ENCODE results near the gene ARFRP1.
A peak's percentile ranks its signal among the peaks of the same experiment; 100 is the strongest.

Gene ARFRP1

DNA sequence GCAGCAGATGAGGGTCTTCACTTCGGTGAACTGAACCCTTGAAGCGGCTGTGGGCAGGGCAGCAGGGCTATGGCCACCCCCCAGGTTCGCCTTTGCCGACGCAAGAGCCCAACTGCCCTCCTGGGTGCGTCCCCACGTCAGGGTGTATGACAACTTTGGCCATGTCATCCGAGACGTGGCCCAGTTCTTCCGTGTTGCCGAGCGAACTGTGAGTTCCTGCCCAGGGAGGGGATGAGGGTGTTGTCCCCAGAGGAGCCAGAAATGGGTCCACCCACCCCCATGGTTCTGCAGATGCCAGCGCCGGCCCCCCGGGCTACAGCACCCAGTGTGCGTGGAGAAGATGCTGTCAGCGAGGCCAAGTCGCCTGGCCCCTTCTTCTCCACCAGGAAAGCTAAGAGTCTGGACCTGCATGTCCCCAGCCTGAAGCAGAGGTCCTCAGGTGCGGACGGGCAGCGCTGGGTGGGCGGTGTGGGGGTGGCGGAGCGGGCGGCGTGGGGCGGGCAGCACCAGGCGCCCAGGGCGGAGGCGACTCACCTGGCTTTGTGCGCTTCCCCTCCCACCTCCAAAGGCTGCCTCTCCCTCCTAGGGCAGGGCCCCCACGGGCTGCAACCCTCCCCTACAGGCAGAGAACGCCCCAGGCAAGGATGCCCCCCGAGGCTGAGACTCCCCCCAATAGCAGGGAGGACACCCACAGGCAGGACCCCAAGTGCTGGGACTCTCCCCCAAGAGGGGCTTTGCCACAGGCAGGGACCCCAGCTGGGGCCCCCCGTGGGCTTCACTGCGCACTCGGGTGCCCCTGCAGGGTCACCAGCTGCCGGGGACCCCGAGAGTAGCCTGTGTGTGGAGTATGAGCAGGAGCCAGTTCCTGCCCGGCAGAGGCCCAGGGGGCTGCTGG, 17.5 kb downstream of the ARFRP1 start:
- no peak overlapping the region for H3K27ac Mint-ChIP-seq
- H3K36me3 Mint-ChIP-seq (ENCODE audit: low read depth), result peaks cover 13% of the 10 kb centered on the region
- no peak for DNase-seq (ENCODE audit: low spot score)
- H3K27me3 Mint-ChIP-seq (ENCODE audit: low read depth), result peaks cover 2% of the 10 kb centered on the region
- H3K9me3 Mint-ChIP-seq, result no peaks in the 10 kb centered on the region
- no peak overlapping the region for H3K4me3 Mint-ChIP-seq
- H3K4me1 Mint-ChIP-seq (ENCODE audit: low read depth), result no peaks in the 10 kb centered on the region

- Mint-ChIP-seq H3K27me3 (ENCODE audit: low read depth) (peaks cover 2% of the 10 kb centered on the region), H3K36me3 (ENCODE audit: low read depth) (peaks cover 13% of the 10 kb centered on the region), H3K4me1 (ENCODE audit: low read depth) (no peaks in the 10 kb centered on the region), H3K9me3 (no peaks in the 10 kb centered on the region), H3K4me3 (no peak overlapping the region), H3K27ac (no peak overlapping the region)
- DNase-seq (ENCODE audit: low spot score), result no peak
These were observed 18.5 kb downstream of the ARFRP1 start for GRCh38 chr20:63689046-63690002.

GRCh38 chr20:63688228-63689045, 19.3 kb downstream of the ARFRP1 start:
- DNase-seq (ENCODE audit: low spot score), result no peak
- H3K36me3 Mint-ChIP-seq (ENCODE audit: low read depth), result peaks cover 11% of the 10 kb centered on the region
- H3K27me3 Mint-ChIP-seq (ENCODE audit: low read depth), result no peaks in the 10 kb centered on the region
- H3K4me3 Mint-ChIP-seq, result no peak overlapping the region
- H3K9me3 Mint-ChIP-seq, result no peaks in the 10 kb centered on the region
- no peak overlapping the region for H3K27ac Mint-ChIP-seq
- no peaks in the 10 kb centered on the region for H3K4me1 Mint-ChIP-seq (ENCODE audit: low read depth)

DNA sequence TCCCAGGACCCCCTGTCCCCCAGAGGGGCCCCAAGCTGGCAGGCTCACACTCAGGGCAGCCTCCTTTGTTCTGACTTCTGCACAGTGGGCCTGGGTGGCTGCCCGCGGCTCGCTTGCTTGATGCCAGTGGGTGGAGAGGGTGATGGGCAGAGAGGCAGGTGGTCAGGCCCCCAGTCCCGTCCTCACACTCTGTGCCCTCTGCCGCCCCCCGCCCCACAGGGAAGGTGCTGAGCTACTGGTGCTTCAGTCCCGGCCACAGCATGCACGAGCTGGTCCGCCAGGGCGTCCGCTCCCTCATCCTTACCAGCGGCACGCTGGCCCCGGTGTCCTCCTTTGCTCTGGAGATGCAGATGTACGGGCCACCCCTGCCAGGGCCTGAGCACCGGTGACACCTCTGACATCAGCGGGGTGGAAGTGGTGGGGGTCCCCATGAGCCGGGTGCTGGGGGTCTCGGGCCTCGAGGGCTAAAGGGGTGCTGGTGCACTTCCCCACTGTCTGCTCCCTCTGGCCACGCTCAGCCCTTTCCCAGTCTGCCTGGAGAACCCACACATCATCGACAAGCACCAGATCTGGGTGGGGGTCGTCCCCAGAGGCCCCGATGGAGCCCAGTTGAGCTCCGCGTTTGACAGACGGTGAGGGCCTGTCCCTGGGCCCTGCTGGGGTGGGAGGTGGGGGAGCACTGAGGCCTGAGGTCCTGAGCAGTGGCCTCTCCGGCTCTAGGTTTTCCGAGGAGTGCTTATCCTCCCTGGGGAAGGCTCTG, 20.2 kb downstream of the ARFRP1 start:
- H3K27ac Mint-ChIP-seq, result no peak overlapping the region

DNA sequence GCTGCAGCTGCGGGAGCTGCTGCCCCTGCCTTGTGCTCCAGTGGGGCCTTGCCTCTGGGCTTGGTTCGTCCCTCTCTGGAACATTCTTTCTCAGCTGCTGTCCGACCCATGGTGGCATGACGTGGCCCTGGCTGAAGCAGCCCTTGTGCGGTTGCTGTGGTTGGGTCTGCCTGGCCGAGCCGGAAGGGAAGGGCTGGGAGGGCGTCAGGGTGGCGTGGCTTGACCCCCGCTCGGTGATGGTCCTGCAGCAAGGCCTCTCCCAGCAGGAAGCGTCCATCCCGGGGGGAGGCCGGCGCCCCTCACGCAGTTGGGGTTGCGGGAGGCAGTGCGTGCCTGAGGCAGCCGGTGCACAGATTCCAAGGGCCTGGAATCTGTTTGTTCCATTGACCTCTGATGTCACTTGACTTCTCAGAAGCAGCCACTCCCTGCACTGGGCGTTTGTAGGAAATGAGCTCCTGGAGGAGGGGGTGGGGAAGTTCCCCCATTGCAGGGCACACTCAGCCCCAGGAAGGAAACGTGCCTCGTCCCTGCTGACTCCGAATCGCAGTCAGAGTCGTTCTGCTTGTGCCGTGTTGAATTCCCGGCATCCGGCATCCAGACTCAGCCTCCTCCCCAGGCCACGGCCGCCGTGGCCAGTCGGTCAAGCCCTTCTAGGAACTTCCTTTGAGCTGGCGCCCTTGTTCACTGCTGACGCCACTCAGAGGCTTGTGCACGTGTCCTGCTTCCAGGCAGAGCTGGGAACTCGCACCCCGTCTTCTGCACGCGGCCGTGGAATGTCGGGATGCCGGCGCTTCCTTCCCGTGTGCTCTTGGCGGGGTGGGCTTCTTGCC, 21.1 kb downstream of the ARFRP1 start:
- H3K36me3 Mint-ChIP-seq (ENCODE audit: low read depth), result peaks cover 7% of the 10 kb centered on the region
- no peak overlapping the region for H3K4me3 Mint-ChIP-seq
- no peaks in the 10 kb centered on the region for H3K4me1 Mint-ChIP-seq (ENCODE audit: low read depth)
- no peak overlapping the region for H3K27ac Mint-ChIP-seq
- no peaks in the 10 kb centered on the region for H3K9me3 Mint-ChIP-seq
- no peaks in the 10 kb centered on the region for H3K27me3 Mint-ChIP-seq (ENCODE audit: low read depth)
- DNase-seq (ENCODE audit: low spot score), result peak; percentile 42

More for the DNA sequence above, 20.2 kb downstream of the ARFRP1 start:
- no peaks in the 10 kb centered on the region for H3K27me3 Mint-ChIP-seq (ENCODE audit: low read depth)
- no peak for DNase-seq (ENCODE audit: low spot score)
- H3K4me3 Mint-ChIP-seq, result no peak overlapping the region
- H3K36me3 Mint-ChIP-seq (ENCODE audit: low read depth), result peaks cover 11% of the 10 kb centered on the region
- no peaks in the 10 kb centered on the region for H3K4me1 Mint-ChIP-seq (ENCODE audit: low read depth)
- no peaks in the 10 kb centered on the region for H3K9me3 Mint-ChIP-seq

DNA sequence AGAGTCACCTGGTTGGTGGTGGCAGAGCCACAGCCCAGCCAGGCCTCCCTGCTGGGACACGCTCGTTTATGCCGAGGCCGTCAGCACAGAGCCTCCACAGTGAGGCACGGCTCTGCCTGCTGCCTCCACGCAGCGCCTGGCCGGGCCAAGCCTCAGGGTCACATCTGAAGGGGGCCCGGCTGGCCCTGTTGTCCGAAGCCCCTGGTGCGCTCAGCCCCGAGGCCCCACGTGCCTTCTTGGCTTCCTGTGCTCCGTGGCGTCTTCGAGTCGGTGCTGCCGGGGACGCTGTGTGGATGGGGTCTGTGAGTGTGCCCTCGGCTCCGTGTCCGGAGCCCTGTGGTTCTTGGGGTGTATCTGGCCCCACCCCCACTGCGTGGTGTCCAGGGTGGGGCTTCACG, 21.7 kb downstream of the ARFRP1 start:
- H3K4me3 Mint-ChIP-seq, result no peak overlapping the region
- H3K4me1 Mint-ChIP-seq (ENCODE audit: low read depth), result no peaks in the 10 kb centered on the region
- no peaks in the 10 kb centered on the region for H3K9me3 Mint-ChIP-seq
- H3K27me3 Mint-ChIP-seq (ENCODE audit: low read depth), result no peaks in the 10 kb centered on the region
- peaks cover 3% of the 10 kb centered on the region for H3K36me3 Mint-ChIP-seq (ENCODE audit: low read depth)
- no peak overlapping the region for H3K27ac Mint-ChIP-seq
- DNase-seq (ENCODE audit: low spot score), result no peak

DNA sequence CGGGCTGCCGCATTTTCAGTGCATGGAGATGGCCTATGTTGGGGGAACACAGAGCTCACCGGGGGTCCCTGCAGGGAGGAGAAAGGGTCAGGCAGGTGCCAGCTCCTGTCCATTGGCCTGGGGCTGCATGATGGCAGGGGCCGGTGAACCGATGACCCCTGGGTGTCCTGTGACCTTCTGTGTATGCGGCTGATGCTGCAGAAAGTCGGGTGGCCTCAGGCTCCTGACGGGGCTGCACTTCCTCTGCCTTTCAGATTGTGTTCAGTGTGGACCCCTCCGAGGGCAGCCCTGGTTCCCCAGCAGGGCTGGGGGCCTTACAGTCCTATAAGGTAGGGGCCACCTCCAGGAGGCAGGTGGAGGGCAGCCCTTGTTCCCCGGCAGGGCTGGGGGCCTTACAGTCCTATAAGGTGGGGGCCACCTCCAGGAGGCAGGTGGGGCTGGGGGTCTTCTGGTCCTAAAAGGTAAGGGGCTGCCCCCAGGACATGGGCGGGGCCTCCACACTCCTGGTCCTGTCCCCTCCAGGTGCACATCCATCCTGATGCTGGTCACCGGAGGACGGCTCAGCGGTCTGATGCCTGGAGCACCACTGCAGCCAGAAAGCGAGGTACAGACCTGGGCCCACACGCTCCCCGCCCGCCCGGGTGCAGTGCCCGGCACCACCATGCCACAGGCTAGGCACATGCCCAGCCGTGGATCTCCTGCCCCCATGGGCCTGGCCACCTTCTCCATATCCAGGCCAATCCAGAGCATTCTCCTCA, 22.3 kb downstream of the ARFRP1 start:
- no peaks in the 10 kb centered on the region for H3K9me3 Mint-ChIP-seq
- no peaks in the 10 kb centered on the region for H3K4me1 Mint-ChIP-seq (ENCODE audit: low read depth)
- H3K4me3 Mint-ChIP-seq, result no peak overlapping the region
- peaks cover 3% of the 10 kb centered on the region for H3K36me3 Mint-ChIP-seq (ENCODE audit: low read depth)
- no peak overlapping the region for H3K27ac Mint-ChIP-seq
- no peak for DNase-seq (ENCODE audit: low spot score)
- no peaks in the 10 kb centered on the region for H3K27me3 Mint-ChIP-seq (ENCODE audit: low read depth)

- Mint-ChIP-seq H3K27ac (no peak overlapping the region), H3K4me1 (ENCODE audit: low read depth) (no peaks in the 10 kb centered on the region), H3K27me3 (ENCODE audit: low read depth) (no peaks in the 10 kb centered on the region), H3K4me3 (no peak overlapping the region), H3K9me3 (no peaks in the 10 kb centered on the region), H3K36me3 (ENCODE audit: low read depth) (peaks cover 5% of the 10 kb centered on the region)
- no peak for DNase-seq (ENCODE audit: low spot score)
These were observed 25.2 kb downstream of the ARFRP1 start for GRCh38 chr20:63682384-63683139.

DNA sequence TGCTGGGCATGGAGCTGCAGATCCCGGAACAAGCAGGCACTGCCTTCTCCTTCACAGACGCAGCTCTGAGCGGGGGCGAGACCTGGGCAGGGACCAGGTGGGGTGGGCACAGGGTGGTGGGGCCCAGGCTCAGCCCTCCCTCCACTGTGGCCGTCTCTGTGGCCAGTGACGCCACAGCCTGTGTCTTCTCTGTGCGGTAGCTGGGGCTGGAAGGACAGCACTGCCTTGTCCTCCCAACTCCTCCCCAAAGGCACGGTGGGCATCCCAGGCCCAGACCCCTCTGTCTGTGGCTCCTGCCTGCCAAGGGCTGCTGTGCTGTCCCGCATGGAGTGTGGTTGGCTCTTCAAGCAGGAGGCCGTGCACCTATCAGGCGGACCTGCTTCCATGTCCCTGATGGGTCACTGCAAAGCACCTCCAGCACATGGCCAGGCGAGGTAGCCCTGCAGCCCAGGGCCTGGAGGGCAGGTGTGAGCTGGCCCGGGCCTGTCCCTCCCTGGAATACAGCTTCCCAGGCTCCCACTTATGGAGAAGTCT, 26.1 kb downstream of the ARFRP1 start:
- no peaks in the 10 kb centered on the region for H3K27me3 Mint-ChIP-seq (ENCODE audit: low read depth)
- H3K9me3 Mint-ChIP-seq, result no peaks in the 10 kb centered on the region
- H3K4me3 Mint-ChIP-seq, result no peak overlapping the region
- H3K36me3 Mint-ChIP-seq (ENCODE audit: low read depth), result peaks cover 5% of the 10 kb centered on the region
- H3K4me1 Mint-ChIP-seq (ENCODE audit: low read depth), result no peaks in the 10 kb centered on the region
- no peak overlapping the region for H3K27ac Mint-ChIP-seq
- no peak for DNase-seq (ENCODE audit: low spot score)

- Mint-ChIP-seq H3K27ac (no peak overlapping the region), H3K4me3 (no peak overlapping the region), H3K36me3 (ENCODE audit: low read depth) (peaks cover 9% of the 10 kb centered on the region), H3K27me3 (ENCODE audit: low read depth) (no peaks in the 10 kb centered on the region), H3K4me1 (ENCODE audit: low read depth) (no peaks in the 10 kb centered on the region), H3K9me3 (no peaks in the 10 kb centered on the region)
- DNase-seq (ENCODE audit: low spot score), result no peak
These were observed 26.7 kb downstream of the ARFRP1 start for GRCh38 chr20:63680857-63681608.

GRCh38 chr20:63680427-63680826, 27.3 kb downstream of the ARFRP1 start:
- Mint-ChIP-seq H3K27me3 (ENCODE audit: low read depth) (no peaks in the 10 kb centered on the region), H3K4me1 (ENCODE audit: low read depth) (no peaks in the 10 kb centered on the region), H3K27ac (no peak overlapping the region), H3K9me3 (no peaks in the 10 kb centered on the region), H3K36me3 (ENCODE audit: low read depth) (peaks cover 14% of the 10 kb centered on the region), H3K4me3 (no peak overlapping the region)
- no peak for DNase-seq (ENCODE audit: low spot score)

Data from T-helper 2 cell treated with Interferon-gamma antibody and Interleukin-4, amounts not matched to agents 5 μg/mL and 100 μg/mL, for 36 hours (primary cell).